Nephron progenitor cell (in vitro differentiated cells): ENCODE data around the gene UCP2.

Experiments used
- DNase-seq: peaks from one replicate; pipeline ENCODE4 v3.0.0; 2021
- H3K27ac Mint-ChIP-seq: 2 replicates; pipeline ENCODE4 v1.8.0; 2021; ENCODE audit warnings: mild to moderate bottlenecking, moderate library complexity, mixed read lengths
- H3K27me3 Mint-ChIP-seq: 2 replicates; pipeline ENCODE4 v1.8.0; 2021; ENCODE audit warnings: mild to moderate bottlenecking, low read depth, mixed read lengths; ENCODE audit not compliant: poor library complexity
- H3K36me3 Mint-ChIP-seq: 2 replicates; pipeline ENCODE4 v1.8.0; 2021; ENCODE audit warnings: low read depth, mixed read lengths
- H3K4me1 Mint-ChIP-seq: 2 replicates; pipeline ENCODE4 v1.8.0; 2021; ENCODE audit warnings: mixed read lengths
- H3K4me3 Mint-ChIP-seq: 2 replicates; pipeline ENCODE4 v1.8.0; 2021; ENCODE audit warnings: mild to moderate bottlenecking, moderate library complexity, mixed read lengths
- H3K9me3 Mint-ChIP-seq: 2 replicates; pipeline ENCODE4 v1.8.0; 2021; ENCODE audit warnings: mild to moderate bottlenecking, moderate library complexity, mixed read lengths
- CTCF ChIP-seq: fragments of 200-600 bp; sonication (generic); IDR thresholded peaks from 2 replicates; pipeline ENCODE4 v1.5.0; 2021; ENCODE audit warnings: antibody characterized with exemption

UCP2 gene

GRCh38 chr11:73962101-73962705 is 20.4 kb downstream of the UCP2 start:
- H3K36me3 Mint-ChIP-seq: no peaks in the 10 kb centered on the region
- peaks cover 12% of the 10 kb centered on the region for H3K27me3 Mint-ChIP-seq
- no peak overlapping the region for H3K27ac Mint-ChIP-seq

GRCh38 chr11:73961321-73961720 is 21.3 kb downstream of the UCP2 start:
- DNase-seq: no peak
- no peak overlapping the region for H3K27ac Mint-ChIP-seq
- H3K9me3 Mint-ChIP-seq: no peaks in the 10 kb centered on the region
- no peak overlapping the region for H3K4me3 Mint-ChIP-seq
- no peak for TF ChIP-seq CTCF
- no peaks in the 10 kb centered on the region for H3K36me3 Mint-ChIP-seq
- peaks cover 12% of the 10 kb centered on the region for H3K27me3 Mint-ChIP-seq
- peaks cover 38% of the 10 kb centered on the region for H3K4me1 Mint-ChIP-seq

More at GRCh38 chr11:73962101-73962705, 20.4 kb downstream of the UCP2 start:
- H3K4me3 Mint-ChIP-seq: no peak overlapping the region
- TF ChIP-seq CTCF: no peak
- H3K4me1 Mint-ChIP-seq: peaks cover 30% of the 10 kb centered on the region
- DNase-seq: no peak
- no peaks in the 10 kb centered on the region for H3K9me3 Mint-ChIP-seq

- Mint-ChIP-seq H3K4me3 (no peak overlapping the region), H3K4me1 (peaks cover 30% of the 10 kb centered on the region), H3K27me3 (peaks cover 19% of the 10 kb centered on the region), H3K9me3 (no peaks in the 10 kb centered on the region), H3K27ac (peak overlapping the region; percentile 57), H3K36me3 (no peaks in the 10 kb centered on the region)
- TF ChIP-seq CTCF: no peak
- DNase-seq: no peak
Measured at GRCh38 chr11:73958521-73959141, 24.0 kb downstream of the UCP2 start.

- Mint-ChIP-seq H3K27ac (peak overlapping the region; percentile 57), H3K36me3 (no peaks in the 10 kb centered on the region), H3K4me3 (no peak overlapping the region), H3K9me3 (no peaks in the 10 kb centered on the region), H3K27me3 (peaks cover 22% of the 10 kb centered on the region), H3K4me1 (peaks cover 38% of the 10 kb centered on the region)
- no peak for DNase-seq
- TF ChIP-seq CTCF: no peak
Measured at GRCh38 chr11:73957654-73958361, 24.8 kb downstream of the UCP2 start.

GRCh38 chr11:73956876-73957653 is 25.6 kb downstream of the UCP2 start:
- Mint-ChIP-seq H3K27me3 (peaks cover 15% of the 10 kb centered on the region), H3K4me1 (peaks cover 46% of the 10 kb centered on the region), H3K36me3 (no peaks in the 10 kb centered on the region), H3K27ac (peak overlapping the region; percentile 50), H3K4me3 (no peak overlapping the region), H3K9me3 (no peaks in the 10 kb centered on the region)
- TF ChIP-seq CTCF: no peak
- DNase-seq: no peak
